SK-N-SH (cell line): ENCODE measurements around the gene SHC3. TPM values are rescaled to one million over a fixed set of nuclear protein-coding genes. Genes with fewer than 3 reads are reported as not detected.

Experiments used
- CTCF ChIA-PET: fragments of 300-600, 350-600 bp; formaldehyde crosslinking; extraction: SDS; loops from one replicate; lab custom pipeline; 2021; lab: Yijun Ruan, JAX
- POLR2A ChIA-PET: fragments of 350-600 bp; sonication (Branson Sonifier 250); formaldehyde crosslinking; extraction: SDS; loops from one replicate; lab custom pipeline; 2020; ENCODE audit warnings: antibody characterized with exemption, inconsistent platforms; lab: Yijun Ruan, JAX
- DNase-seq: peaks from one replicate; pipeline ENCODE4 v3.0.0; 2012
- H2AFZ ChIP-seq: fragments of 200-600 bp; sonication (generic); 2 replicates; pipeline ENCODE4 v1.8.1; 2016; ENCODE audit warnings: antibody characterized with exemption, mild to moderate bottlenecking, low read depth
- H3F3A ChIP-seq: fragments of 200-600 bp; sonication (generic); replicated peaks from 2 replicates; pipeline ENCODE3; 2016; ENCODE audit warnings: antibody characterized with exemption, mild to moderate bottlenecking; ENCODE audit not compliant: insufficient read depth
- H3K27ac ChIP-seq, 2 experiments: fragments of 200-500 bp in 1 of 2; fragments of 200-600 bp in 1 of 2; sonication (Bioruptor generic) in 1 of 2; sonication (generic), shearing (Covaris generic) in 1 of 2; 2 replicates each; pipeline versions ENCODE4 v1.5.1 to v1.6.1; 2014 to 2016; ENCODE audit warnings: low read depth in 2 of 2, inconsistent platforms in 1 of 2, low read length in 1 of 2, mild to moderate bottlenecking in 1 of 2, mixed read lengths in 1 of 2
- H3K27me3 ChIP-seq: fragments of 200-600 bp; sonication (generic), shearing (Covaris generic); 2 replicates; pipeline ENCODE4 v1.6.1; 2016; ENCODE audit warnings: mixed run types; ENCODE audit not compliant: insufficient read depth
- H3K36me3 ChIP-seq, 2 experiments: fragments of 200-500 bp in 1 of 2; fragments of 200-600 bp in 1 of 2; sonication (Bioruptor generic) in 1 of 2; sonication (generic) in 1 of 2; replicated peaks in 1 of 2; 2 replicates each; pipeline versions ENCODE3 to v1.5.1; 2014 to 2016; ENCODE audit warnings: low read length in 1 of 2, mild to moderate bottlenecking in 1 of 2; ENCODE audit not compliant: insufficient read depth in 2 of 2, control insufficient read depth in 1 of 2
- H3K4me1 ChIP-seq, 2 experiments: fragments of 200-500 bp in 1 of 2; fragments of 200-600 bp in 1 of 2; sonication (Bioruptor generic) in 1 of 2; sonication (generic), shearing (Covaris generic) in 1 of 2; 2 replicates each; pipeline versions ENCODE4 v1.5.1 to v1.6.1; 2014 to 2016; ENCODE audit warnings: low read depth in 1 of 2, low read length in 1 of 2, mixed run types in 1 of 2; ENCODE audit not compliant: insufficient read depth in 2 of 2, control insufficient read depth in 1 of 2
- H3K4me2 ChIP-seq: fragments of 200-600 bp; sonication (generic), shearing (Covaris generic); 2 replicates; pipeline ENCODE4 v1.6.1; 2017; ENCODE audit warnings: mixed run types
- H3K4me3 ChIP-seq, 2 experiments: fragments of 200-500 bp in 1 of 2; fragments of 200-600 bp in 1 of 2; sonication (Bioruptor generic) in 1 of 2; sonication (generic), shearing (Covaris generic) in 1 of 2; 2 replicates each; pipeline versions ENCODE4 v1.5.1 to v1.8.1; 2014 to 2016; ENCODE audit warnings: low read depth in 2 of 2, inconsistent platforms in 1 of 2, low read length in 1 of 2, mild to moderate bottlenecking in 1 of 2, mixed read lengths in 1 of 2, moderate library complexity in 1 of 2
- H3K79me2 ChIP-seq: fragments of 200-600 bp; sonication (generic); 2 replicates; pipeline ENCODE4 v1.8.1; 2017; ENCODE audit warnings: mild to moderate bottlenecking; ENCODE audit not compliant: insufficient read depth
- H3K9ac ChIP-seq: fragments of 200-600 bp; sonication (generic); 2 replicates; pipeline ENCODE4 v1.6.1; 2017; ENCODE audit warnings: mixed run types
- H3K9me2 ChIP-seq: fragments of 200-600 bp; sonication (generic); 2 replicates; pipeline ENCODE4 v1.6.1; 2017; ENCODE audit warnings: mixed run types
- H3K9me3 ChIP-seq: fragments of 200-600 bp; sonication (generic); 2 replicates; pipeline ENCODE4 v1.6.1; 2017; ENCODE audit warnings: mixed run types, mild to moderate bottlenecking, moderate library complexity
- H4K20me1 ChIP-seq: fragments of 200-600 bp; sonication (generic); 2 replicates; pipeline ENCODE4 v1.6.1; 2017; ENCODE audit warnings: mild to moderate bottlenecking, mixed run types; ENCODE audit not compliant: insufficient read depth
- EP300 ChIP-seq, 2 experiments: IDR thresholded peaks; 2 replicates each; pipeline versions ENCODE4 v1.4.0 to v1.6.1; 2012; ENCODE audit warnings: borderline replicate concordance in 1 of 2, low read depth in 1 of 2, low read length in 1 of 2
- GABPA ChIP-seq: IDR thresholded peaks from 2 replicates; pipeline ENCODE4 v1.4.0; 2012; ENCODE audit warnings: low read depth, mild to moderate bottlenecking
- GATA2 ChIP-seq: sonication (generic); formaldehyde crosslinking; IDR thresholded peaks from 2 replicates; pipeline ENCODE4 v1.5.0; 2020; ENCODE audit warnings: mild to moderate bottlenecking, missing genetic modification reagents
- JUND ChIP-seq: IDR thresholded peaks from 2 replicates; pipeline ENCODE4 v1.4.0; 2012
- MXI1 ChIP-seq: IDR thresholded peaks from 2 replicates; pipeline ENCODE4 v1.6.1; 2012; ENCODE audit warnings: mild to moderate bottlenecking, low read depth, low read length, improper control_type of control experiment
- NFIC ChIP-seq: IDR thresholded peaks from 2 replicates; pipeline ENCODE4 v1.4.0; 2012; ENCODE audit warnings: borderline replicate concordance
- POLR2AphosphoS5 ChIP-seq: IDR thresholded peaks from 2 replicates; pipeline ENCODE4 v1.6.1; 2012; ENCODE audit warnings: low read depth, low read length
- RAD21 ChIP-seq: IDR thresholded peaks from 2 replicates; pipeline ENCODE4 v1.6.1; 2012; ENCODE audit warnings: mild to moderate bottlenecking, low read length
- RFX5 ChIP-seq: IDR thresholded peaks from 2 replicates; pipeline ENCODE4 v1.6.1; 2012; ENCODE audit warnings: mild to moderate bottlenecking, improper control_type of control experiment, low read length
- RXRA ChIP-seq: IDR thresholded peaks from 2 replicates; pipeline ENCODE4 v1.4.0; 2012; ENCODE audit warnings: low read depth, mild to moderate bottlenecking, borderline replicate concordance
- SIN3A ChIP-seq: IDR thresholded peaks from 2 replicates; pipeline ENCODE4 v1.6.1; 2012; ENCODE audit warnings: low read depth, mild to moderate bottlenecking, low read length, moderate library complexity, borderline replicate concordance
- SMC3 ChIP-seq: IDR thresholded peaks from 2 replicates; pipeline ENCODE4 v1.6.1; 2012; ENCODE audit warnings: low read depth, low read length, improper control_type of control experiment
- YY1 ChIP-seq: IDR thresholded peaks from 2 replicates; pipeline ENCODE4 v1.4.0; 2012; ENCODE audit warnings: low read depth, mild to moderate bottlenecking
- ZBTB33 ChIP-seq: IDR thresholded peaks from 2 replicates; pipeline ENCODE4 v1.4.0; 2012; ENCODE audit warnings: low read depth, borderline replicate concordance
- WGBS: methylation state at CpG from one replicate; pipeline ENCODE4 v1.1.6; 2017; ENCODE audit warnings: low lambda C conversion rate; 5-methylcytosine and 5-hydroxymethylcytosine counted together
- polyA plus RNA-seq, 3 experiments: library from polyadenylated mRNA; depleted of rRNA; stranded (reverse); fragments of >200 nt; gene quantifications; 2 replicates each; pipeline ENCODE4 v1.2.3, GENCODE V29; 2012
- TF ChIP-seq, protein P1 (sequence below): IDR thresholded peaks from 2 replicates; pipeline ENCODE4 v1.4.0; 2012; ENCODE audit warnings: low read depth

The SHC3 gene
- polyA plus RNA-seq, 1 of the 3 experiments (the other 2 are of a cell fraction), result 3.2 TPM

DNA sequence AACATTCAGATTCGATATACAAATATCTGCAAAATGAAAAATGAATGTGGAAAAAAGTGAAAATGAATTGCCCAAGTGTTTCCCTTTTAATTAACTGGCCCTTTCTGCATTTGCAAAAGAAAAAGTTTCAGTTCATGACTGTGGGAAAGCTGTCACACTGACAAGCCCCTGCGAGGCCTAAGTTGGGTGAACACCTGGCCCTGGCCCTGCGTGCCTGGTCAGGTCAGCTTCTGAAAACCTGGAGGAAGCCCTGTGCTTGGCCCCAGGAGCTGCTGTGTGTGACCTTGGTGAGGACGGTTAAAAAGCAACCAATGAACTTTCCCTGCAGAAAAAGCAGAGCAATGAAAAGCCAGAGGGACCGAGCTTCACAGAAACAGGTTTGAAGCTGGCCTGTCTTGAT, 41.0 kb upstream of the SHC3 start:
- Histone ChIP-seq H3K4me3 (no peak overlapping the region), H4K20me1 (no peaks in the 10 kb centered on the region), H3K27me3 (no peaks in the 10 kb centered on the region), H3K9me3 (no peaks in the 10 kb centered on the region), H3K79me2 (no peaks in the 10 kb centered on the region), H3K4me2 (no peak overlapping the region), H3F3A (no peaks in the 10 kb centered on the region), H3K36me3 (no peaks in the 10 kb centered on the region), H3K27ac (no peak overlapping the region), H2AFZ (no peak overlapping the region), H3K9me2 (no peaks in the 10 kb centered on the region), H3K4me1 (peaks cover 0 to 10% of the 10 kb centered on the region in 2 experiments; a peak in 2 of 4 replicates), H3K9ac (no peak overlapping the region)
- POLR2A ChIA-PET, result no interaction called here
- WGBS, result 54% methylated on average over 5 of the region's 5 CpGs
- no peak for DNase-seq
- CTCF ChIA-PET, result interaction anchor here (1.5 kb wide), 1 partner anchor 59 kb away, joined by 3 read pairs; no protein-coding TSS in a partner anchor
- TF ChIP-seq POLR2AphosphoS5, result no peak
- no peak for TF ChIP-seq RXRA
- no peak for TF ChIP-seq NFIC
- no peak for TF ChIP-seq YY1
- no peak for TF ChIP-seq RAD21
- TF ChIP-seq ZBTB33, result no peak
- TF ChIP-seq, protein P1, sequence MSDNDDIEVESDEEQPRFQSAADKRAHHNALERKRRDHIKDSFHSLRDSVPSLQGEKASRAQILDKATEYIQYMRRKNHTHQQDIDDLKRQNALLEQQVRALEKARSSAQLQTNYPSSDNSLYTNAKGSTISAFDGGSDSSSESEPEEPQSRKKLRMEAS, result no peak
- TF ChIP-seq EP300 (IDR thresholded peaks at IDR 0.05; ENCODE audit: borderline replicate concordance in 1 of 2, low read depth in 1 of 2, low read length in 1 of 2), result no peak
- TF ChIP-seq SMC3, result no peak
- no peak for TF ChIP-seq RFX5
- no peak for TF ChIP-seq JUND

DNA sequence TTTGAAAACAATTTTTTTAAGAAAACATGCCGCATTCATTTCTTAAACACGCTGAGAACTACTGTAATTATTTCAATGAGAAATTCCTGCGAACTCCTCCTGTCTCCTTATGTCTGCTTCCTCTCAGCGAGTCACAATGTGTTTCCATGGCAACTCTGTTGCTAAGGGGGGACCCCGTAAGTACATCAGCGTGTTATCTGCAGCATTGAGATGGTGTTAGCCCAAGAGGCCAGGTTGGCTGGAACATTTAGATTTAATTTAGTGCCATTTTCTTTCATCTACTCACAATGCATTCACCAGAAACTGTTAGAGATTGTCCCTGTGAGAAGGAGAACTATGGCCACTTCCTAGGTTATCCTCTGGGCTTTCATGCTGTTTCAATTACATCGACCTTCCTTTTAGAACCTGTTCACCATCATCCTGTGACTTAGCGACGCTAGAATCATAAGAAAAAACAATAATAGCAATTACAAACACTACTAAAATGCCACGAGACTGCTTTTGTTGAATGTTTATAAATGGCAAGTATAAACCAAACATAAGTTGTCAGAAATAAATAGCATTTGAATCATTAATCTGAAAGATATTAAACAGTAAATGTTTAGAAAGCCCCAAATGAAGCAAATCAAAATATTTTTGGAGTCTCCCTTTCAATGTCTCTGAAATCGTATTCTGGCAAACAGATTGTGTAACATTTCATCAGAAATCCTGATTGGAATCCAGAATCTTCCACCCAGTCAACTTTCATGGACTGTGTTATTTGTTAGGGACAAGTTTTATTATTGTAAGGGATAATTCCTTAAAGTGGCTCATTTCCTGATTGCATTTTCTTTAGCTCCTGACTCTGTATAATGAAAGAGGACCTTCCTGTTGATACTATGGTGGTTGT, 39.7 kb upstream of the SHC3 start:
- WGBS, result 22% methylated on average over 11 of the region's 11 CpGs
- no peaks in the 10 kb centered on the region for H3K79me2 ChIP-seq
- H3K27me3 ChIP-seq, result no peaks in the 10 kb centered on the region
- peaks cover 0 to 10% of the 10 kb centered on the region in 2 experiments; a peak in 2 of 4 replicates for H3K4me1 ChIP-seq
- no peaks in the 10 kb centered on the region for H3K9me2 ChIP-seq
- no peak overlapping the region for H3K4me2 ChIP-seq
- ChIA-PET POLR2A (no interaction called here), CTCF (interaction anchor here (1.5 kb wide), 1 partner anchor 61 kb away, joined by 3 read pairs; no protein-coding TSS in a partner anchor)
- H3F3A ChIP-seq, result no peaks in the 10 kb centered on the region
- H3K9me3 ChIP-seq, result no peaks in the 10 kb centered on the region
- peak overlapping the region in 1 of 2 experiments; percentile 78; a peak in 2 of 4 replicates for H3K27ac ChIP-seq
- H3K9ac ChIP-seq, result no peak overlapping the region
- no peak overlapping the region; a peak in 1 of 4 replicates for H3K4me3 ChIP-seq
- peak; percentile 82 for DNase-seq
- no peaks in the 10 kb centered on the region for H4K20me1 ChIP-seq
- TF ChIP-seq SIN3A (no peak), RFX5 (peak; percentile 93), GABPA (no peak), GATA2 (CRISPR knock-in tag) (peak; percentile 48; the same call in 1 of the 2 replicates), MXI1 (peak; percentile 37; the same call in 1 of the 2 replicates)
- H3K36me3 ChIP-seq, result no peaks in the 10 kb centered on the region
- H2AFZ ChIP-seq, result no peak overlapping the region
